ENCODE measurements around the gene TLL2. TPM values are rescaled to one million over a fixed set of nuclear protein-coding genes. Genes with fewer than 3 reads are reported as not detected.

Gene TLL2
- total and polyA plus RNA-seq, 9 of the 15 experiments (the other 6 are each of a cell fraction or from before 2014, with no cell fraction given), result 0.09 TPM; not detected in 8

DNA sequence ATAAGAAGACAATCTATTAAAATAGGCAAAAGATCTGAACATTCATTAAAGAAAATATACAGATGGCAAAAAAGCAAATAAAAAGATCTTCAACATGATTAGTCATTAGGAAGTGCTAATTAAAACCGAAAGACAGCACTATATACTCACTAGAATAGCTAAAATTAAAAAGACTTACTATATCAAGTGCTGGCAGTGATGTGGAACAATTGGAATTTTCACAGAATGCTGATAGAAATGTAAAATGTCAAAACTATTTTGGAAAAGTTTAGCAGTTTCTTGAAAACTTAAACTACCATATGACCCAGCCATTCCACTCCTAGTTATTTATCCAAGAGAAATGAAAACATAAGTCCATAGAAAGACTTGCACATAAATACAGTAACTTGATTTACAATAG lies 25.0 kb upstream of the TLL2 start:
- Histone ChIP-seq H3K79me2 (ENCODE audit: control insufficient read depth, insufficient read depth, low read length) (peaks cover 14% of the 10 kb centered on the region; the same call in 2 of the 3 replicates), H3K27ac (ENCODE audit: extremely low read depth, low read depth, low read length) (no peak overlapping the region), H4K20me1 (replicated peaks; ENCODE audit: control insufficient read depth, insufficient read depth, low read length) (no peaks in the 10 kb centered on the region), H3K4me3 (no peak overlapping the region), H3K36me3 (ENCODE audit: control insufficient read depth, insufficient read depth, low read length) (peaks cover 64% of the 10 kb centered on the region), H3K9me1 (ENCODE audit: control insufficient read depth, insufficient read depth, low read length) (no peaks in the 10 kb centered on the region), H3K4me1 (replicated peaks in 1 of 2; ENCODE audit: control insufficient read depth in 2 of 2, insufficient read depth in 2 of 2, low read length in 2 of 2) (no peaks in the 10 kb centered on the region), H3K9me3 (replicated peaks; ENCODE audit: control insufficient read depth, insufficient read depth, low read depth, low read length) (no peaks in the 10 kb centered on the region), H3K4me2 (ENCODE audit: insufficient read depth, low read length) (no peak overlapping the region), H2AFZ (ENCODE audit: low read depth, low read length) (no peak overlapping the region), H3K27me3 (ENCODE audit: control insufficient read depth in 2 of 2, insufficient read depth in 2 of 2, low read length in 2 of 2) (no peaks in the 10 kb centered on the region), H3K9ac (ENCODE audit: insufficient read depth in 1 of 2, low read depth in 2 of 2, low read length in 2 of 2) (no peak overlapping the region)
- BruUV-seq (replicated peaks), result no TSS peak
- intact Hi-C loops (cut with micrococcal nuclease) (no loop called here), in situ Hi-C loops (cut with MboI) (no loop called here)
- CTCF ChIA-PET (ENCODE audit: low intra/inter-chr PET ratio), result no interaction called here
- no peak for DNase-seq (ENCODE audit: extremely low read depth in 1 of 4, low spot score in 3 of 4)
- POLR2A ChIA-PET, result no interaction called here
- TF ChIP-seq, protein P1, sequence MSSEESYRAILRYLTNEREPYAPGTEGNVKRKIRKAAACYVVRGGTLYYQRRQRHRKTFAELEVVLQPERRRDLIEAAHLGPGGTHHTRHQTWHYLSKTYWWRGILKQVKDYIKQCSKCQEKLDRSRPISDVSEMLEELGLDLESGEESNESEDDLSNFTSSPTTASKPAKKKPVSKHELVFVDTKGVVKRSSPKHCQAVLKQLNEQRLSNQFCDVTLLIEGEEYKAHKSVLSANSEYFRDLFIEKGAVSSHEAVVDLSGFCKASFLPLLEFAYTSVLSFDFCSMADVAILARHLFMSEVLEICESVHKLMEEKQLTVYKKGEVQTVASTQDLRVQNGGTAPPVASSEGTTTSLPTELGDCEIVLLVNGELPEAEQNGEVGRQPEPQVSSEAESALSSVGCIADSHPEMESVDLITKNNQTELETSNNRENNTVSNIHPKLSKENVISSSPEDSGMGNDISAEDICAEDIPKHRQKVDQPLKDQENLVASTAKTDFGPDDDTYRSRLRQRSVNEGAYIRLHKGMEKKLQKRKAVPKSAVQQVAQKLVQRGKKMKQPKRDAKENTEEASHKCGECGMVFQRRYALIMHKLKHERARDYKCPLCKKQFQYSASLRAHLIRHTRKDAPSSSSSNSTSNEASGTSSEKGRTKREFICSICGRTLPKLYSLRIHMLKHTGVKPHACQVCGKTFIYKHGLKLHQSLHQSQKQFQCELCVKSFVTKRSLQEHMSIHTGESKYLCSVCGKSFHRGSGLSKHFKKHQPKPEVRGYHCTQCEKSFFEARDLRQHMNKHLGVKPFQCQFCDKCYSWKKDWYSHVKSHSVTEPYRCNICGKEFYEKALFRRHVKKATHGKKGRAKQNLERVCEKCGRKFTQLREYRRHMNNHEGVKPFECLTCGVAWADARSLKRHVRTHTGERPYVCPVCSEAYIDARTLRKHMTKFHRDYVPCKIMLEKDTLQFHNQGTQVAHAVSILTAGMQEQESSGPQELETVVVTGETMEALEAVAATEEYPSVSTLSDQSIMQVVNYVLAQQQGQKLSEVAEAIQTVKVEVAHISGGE (CRISPR knock-in tag; IDR thresholded peaks at IDR 0.05), result no peak
- TF ChIP-seq ELF1 (tag; IDR thresholded peaks at IDR 0.05), result no peak
- TF ChIP-seq CREM (IDR thresholded peaks at IDR 0.05; ENCODE audit: low read depth), result no peak
- TF ChIP-seq ZNF766 (CRISPR knock-in tag; conservative IDR thresholded peaks at IDR 0.05), result no peak
- no peak for TF ChIP-seq PURB (CRISPR knock-in tag; IDR thresholded peaks at IDR 0.05; ENCODE audit: low read depth)
- no peak for TF ChIP-seq HDAC1 (IDR thresholded peaks at IDR 0.05)
- TF ChIP-seq, protein P2, sequence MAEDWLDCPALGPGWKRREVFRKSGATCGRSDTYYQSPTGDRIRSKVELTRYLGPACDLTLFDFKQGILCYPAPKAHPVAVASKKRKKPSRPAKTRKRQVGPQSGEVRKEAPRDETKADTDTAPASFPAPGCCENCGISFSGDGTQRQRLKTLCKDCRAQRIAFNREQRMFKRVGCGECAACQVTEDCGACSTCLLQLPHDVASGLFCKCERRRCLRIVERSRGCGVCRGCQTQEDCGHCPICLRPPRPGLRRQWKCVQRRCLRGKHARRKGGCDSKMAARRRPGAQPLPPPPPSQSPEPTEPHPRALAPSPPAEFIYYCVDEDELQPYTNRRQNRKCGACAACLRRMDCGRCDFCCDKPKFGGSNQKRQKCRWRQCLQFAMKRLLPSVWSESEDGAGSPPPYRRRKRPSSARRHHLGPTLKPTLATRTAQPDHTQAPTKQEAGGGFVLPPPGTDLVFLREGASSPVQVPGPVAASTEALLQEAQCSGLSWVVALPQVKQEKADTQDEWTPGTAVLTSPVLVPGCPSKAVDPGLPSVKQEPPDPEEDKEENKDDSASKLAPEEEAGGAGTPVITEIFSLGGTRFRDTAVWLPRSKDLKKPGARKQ (CRISPR knock-in tag; IDR thresholded peaks at IDR 0.05), result no peak
- TF ChIP-seq TCF7L2 (IDR thresholded peaks at IDR 0.05; ENCODE audit: low read depth, low read length), result no peak
- 100% methylated on average over 1 of the region's 1 CpG for WGBS (ENCODE audit: insufficient coverage, low coverage, missing lambda C conversion rate)
- no peak for FAIRE-seq
- ATAC-seq, result no peak

All from K562 (cell line).